NCI-H2081 (cell line): ENCODE measurements around the gene CLMN.

Source experiments
- DNase-seq, 2 experiments: peaks; one replicate each; lab custom pipeline; 2025; lab: John Stamatoyannopoulos, UW

The CLMN gene

DNA sequence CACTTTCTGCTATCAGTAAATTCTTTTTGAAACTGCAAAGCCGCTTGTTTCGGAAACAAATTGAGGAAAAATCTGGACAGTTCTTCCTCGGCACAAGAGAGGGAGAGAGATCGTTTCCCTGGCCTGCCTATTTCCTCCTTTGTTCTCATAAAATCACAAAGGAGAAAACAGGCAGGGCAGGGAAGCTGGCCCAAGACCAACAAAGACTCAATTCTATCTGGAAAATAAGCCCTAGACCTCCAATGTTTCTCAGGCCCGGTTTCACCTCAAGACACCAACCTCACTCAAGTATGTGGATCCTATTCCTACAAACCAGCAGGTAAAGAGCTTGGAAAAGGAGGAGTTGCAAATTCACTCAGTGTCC is 181.9 kb downstream of the CLMN start:
- DNase-seq, result no peak

DNA sequence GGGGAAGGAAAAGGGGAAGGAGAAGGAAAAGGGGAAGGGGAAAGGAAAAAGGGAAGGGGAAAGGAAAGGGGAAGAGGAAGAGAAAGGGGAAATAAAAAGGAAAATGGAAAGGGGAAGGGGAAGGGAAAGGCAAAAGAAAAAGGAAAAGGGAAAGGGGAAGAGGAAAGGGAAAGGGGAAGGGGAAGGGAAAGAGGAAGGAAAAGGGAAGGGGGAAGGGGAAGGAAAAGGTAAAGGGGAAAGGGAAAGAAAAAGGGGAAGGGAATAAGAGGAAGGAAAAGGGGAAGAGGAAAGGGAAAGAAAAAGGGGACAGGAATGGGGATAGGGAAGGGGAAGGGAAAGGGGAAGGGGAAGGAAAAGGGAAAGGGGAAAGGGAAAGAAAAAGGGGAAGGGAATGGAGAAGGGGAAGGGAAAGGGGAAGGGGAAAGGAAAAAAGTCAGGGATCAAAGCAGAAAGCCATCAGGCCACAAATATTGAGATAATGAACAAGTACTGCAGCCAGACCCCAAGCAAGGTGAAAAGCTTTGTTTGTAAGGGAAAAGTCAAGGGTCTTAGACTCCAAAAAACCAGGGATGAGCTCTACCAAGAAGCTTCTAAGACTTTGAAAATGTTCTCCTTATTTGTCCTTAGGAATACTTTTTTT is 182.4 kb downstream of the CLMN start:
- DNase-seq, result no peak

DNA sequence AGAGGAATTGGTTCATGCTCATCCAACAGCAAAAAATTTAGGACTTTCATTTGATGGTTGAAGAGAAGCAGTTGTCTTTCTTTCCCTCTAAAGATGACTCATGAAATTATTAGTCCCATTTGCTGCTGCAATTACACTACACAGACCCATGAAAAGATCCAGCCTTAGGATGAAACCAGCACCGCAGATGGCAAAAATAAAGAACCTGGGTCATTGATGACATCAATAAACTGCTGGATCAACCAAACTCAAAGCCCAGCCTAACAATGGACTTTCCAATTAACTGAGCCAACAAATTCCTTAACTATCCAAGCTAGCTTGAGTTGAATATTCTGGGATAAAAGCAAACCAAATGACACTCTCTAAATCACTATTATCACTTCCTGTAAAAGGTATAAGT is 183.1 kb downstream of the CLMN start:
- no peak for DNase-seq

DNA sequence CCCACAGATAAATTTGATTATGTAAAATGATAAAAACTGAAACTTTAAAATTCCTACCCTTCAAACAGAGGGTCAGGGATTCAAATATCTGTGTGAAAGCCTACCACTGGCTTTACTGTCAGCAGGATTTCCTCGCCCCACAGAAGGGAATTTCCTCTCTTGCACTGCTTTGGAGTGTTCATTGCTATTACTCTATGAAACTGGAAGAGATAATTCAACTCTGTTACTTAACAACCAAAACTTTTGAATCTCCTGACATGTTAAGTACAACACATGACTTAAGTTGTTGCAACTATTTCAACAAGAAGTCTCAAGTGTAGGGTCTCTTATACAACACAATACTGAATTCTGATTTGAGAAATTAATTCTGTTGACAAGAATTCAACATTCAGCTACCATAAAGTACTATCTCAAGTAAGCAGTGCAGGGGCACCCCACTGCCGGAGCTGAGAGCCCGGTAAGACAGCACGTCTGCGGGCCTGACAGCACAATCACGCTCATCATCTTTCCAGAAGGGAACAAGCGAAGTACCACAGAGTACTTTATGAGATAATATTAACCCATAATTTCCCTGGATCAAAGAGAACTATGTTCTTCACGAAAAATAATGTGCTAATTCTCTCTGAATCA is 185.3 kb downstream of the CLMN start:
- no peak for DNase-seq

DNA sequence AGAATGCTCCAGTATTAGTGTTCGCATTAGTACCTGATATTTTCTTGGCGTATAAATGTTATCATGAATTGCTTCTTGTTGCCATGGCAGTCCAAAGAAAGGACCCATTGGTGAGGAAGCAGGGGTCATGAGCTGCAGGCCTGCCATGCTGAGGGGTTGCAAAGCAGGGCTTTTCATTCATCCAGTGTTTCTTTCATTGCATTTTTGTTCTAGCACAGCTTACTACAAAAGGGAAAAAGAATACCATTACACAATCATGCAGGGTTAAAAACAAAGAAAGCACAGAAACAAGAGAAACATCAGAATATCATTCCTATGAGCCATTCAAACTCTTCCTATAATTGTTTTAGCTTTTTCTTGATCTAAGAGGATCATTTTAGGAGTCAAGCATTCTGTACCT is 186.4 kb downstream of the CLMN start:
- DNase-seq, result no peak

DNA sequence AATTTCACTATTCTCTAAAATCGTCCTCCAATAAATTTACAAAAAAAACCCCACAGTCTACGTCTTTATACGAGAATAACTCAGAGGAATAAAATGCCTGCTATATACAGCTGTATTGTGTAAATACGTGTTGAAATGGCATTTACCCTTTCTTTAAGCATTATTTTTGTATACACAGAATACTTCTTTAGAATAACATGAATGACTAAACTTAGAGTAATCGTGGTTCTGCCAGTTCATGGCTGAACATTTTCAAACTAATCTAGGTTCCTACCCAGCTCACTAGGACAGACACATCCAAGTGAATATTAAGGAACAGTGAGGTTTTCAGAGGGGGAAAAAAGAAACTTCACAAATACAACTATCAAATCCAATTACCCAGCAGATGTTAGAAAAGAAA is 186.9 kb downstream of the CLMN start:
- no peak for DNase-seq
